Measurements from ENCODE around the gene PIGL. TPM values are rescaled to one million over a fixed set of nuclear protein-coding genes. Genes with fewer than 3 reads are reported as not detected.

Gene PIGL
- total RNA-seq, 3 donors from 2014 or later: 54.6 to 76.2 (median 68.8) TPM

DNA sequence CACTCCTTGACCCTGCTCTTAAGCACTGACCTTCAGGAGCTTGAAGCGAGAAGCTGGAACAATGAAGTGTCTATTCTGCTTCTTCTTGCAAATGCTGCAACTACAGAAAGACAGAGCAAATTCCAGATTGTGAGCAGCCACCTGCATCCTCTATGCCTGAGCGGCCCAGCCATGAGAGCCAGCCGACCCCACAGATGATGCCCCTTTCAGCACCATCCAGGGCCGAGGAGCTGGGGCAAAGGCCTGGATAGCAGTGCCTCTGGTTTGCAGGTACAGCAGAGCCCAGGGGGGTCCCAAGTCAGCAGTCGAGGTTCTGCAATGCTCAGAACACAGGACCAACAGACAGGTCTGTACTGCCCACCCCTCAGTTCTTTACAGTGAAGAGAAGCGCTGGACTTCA lies 131.6 kb downstream of the PIGL start:
- Histone ChIP-seq H3K9me3 (no peaks in the 10 kb centered on the region), H3K27me3 (no peaks in the 10 kb centered on the region), H3K36me3 (no peaks in the 10 kb centered on the region), H3K4me1 (no peaks in the 10 kb centered on the region), H3K27ac (no peak overlapping the region), H3K4me3 (no peak overlapping the region)
- intact Hi-C loops (cut with DNase I; ENCODE audit: low total_unique reads): no loop called here
- no peak for DNase-seq (ENCODE audit: low spot score in 2 of 2)
- TF ChIP-seq, protein P1, sequence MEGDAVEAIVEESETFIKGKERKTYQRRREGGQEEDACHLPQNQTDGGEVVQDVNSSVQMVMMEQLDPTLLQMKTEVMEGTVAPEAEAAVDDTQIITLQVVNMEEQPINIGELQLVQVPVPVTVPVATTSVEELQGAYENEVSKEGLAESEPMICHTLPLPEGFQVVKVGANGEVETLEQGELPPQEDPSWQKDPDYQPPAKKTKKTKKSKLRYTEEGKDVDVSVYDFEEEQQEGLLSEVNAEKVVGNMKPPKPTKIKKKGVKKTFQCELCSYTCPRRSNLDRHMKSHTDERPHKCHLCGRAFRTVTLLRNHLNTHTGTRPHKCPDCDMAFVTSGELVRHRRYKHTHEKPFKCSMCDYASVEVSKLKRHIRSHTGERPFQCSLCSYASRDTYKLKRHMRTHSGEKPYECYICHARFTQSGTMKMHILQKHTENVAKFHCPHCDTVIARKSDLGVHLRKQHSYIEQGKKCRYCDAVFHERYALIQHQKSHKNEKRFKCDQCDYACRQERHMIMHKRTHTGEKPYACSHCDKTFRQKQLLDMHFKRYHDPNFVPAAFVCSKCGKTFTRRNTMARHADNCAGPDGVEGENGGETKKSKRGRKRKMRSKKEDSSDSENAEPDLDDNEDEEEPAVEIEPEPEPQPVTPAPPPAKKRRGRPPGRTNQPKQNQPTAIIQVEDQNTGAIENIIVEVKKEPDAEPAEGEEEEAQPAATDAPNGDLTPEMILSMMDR (IDR thresholded peaks at IDR 0.05): no peak
- TF ChIP-seq POLR2A (IDR thresholded peaks at IDR 0.05) (no peak), POLR2AphosphoS5 (IDR thresholded peaks at IDR 0.05) (no peak)

- TF ChIP-seq POLR2AphosphoS5 (IDR thresholded peaks at IDR 0.05) (no peak), POLR2A (IDR thresholded peaks at IDR 0.05) (no peak)
- TF ChIP-seq, protein P1 (IDR thresholded peaks at IDR 0.05): no peak
- H3K4me1 ChIP-seq: no peaks in the 10 kb centered on the region
- H3K4me3 ChIP-seq: no peak overlapping the region
- intact Hi-C loops (cut with DNase I; ENCODE audit: low total_unique reads): no loop called here
- no peak for DNase-seq (ENCODE audit: low spot score in 2 of 2)
- no peaks in the 10 kb centered on the region for H3K27me3 ChIP-seq
- no peak overlapping the region for H3K27ac ChIP-seq
- no peaks in the 10 kb centered on the region for H3K9me3 ChIP-seq
- H3K36me3 ChIP-seq: no peaks in the 10 kb centered on the region
Measured at GRCh38 chr17:16349431-16349830, 132.4 kb downstream of the PIGL start.

- intact Hi-C loops (cut with DNase I; ENCODE audit: low total_unique reads): no loop called here
- no peaks in the 10 kb centered on the region for H3K36me3 ChIP-seq
- TF ChIP-seq, protein P1 (IDR thresholded peaks at IDR 0.05): no peak
- TF ChIP-seq POLR2AphosphoS5 (IDR thresholded peaks at IDR 0.05) (no peak), POLR2A (IDR thresholded peaks at IDR 0.05) (no peak)
- H3K4me1 ChIP-seq: no peaks in the 10 kb centered on the region
- no peaks in the 10 kb centered on the region for H3K27me3 ChIP-seq
- no peaks in the 10 kb centered on the region for H3K9me3 ChIP-seq
- H3K4me3 ChIP-seq: peak overlapping the region; percentile 54 to 91 (median 73)
- DNase-seq (ENCODE audit: low spot score in 2 of 2): no peak
- H3K27ac ChIP-seq: no peak overlapping the region
Measured at GRCh38 chr17:16351831-16352230, 134.8 kb downstream of the PIGL start.

GRCh38 chr17:16352303-16352666 lies 135.3 kb downstream of the PIGL start:
- DNase-seq (ENCODE audit: low spot score in 2 of 2): no peak
- Histone ChIP-seq H3K9me3 (no peaks in the 10 kb centered on the region), H3K4me3 (peak overlapping the region; percentile 54 to 91 (median 73)), H3K27me3 (no peaks in the 10 kb centered on the region), H3K27ac (no peak overlapping the region), H3K4me1 (no peaks in the 10 kb centered on the region), H3K36me3 (no peaks in the 10 kb centered on the region)
- intact Hi-C loops (cut with DNase I; ENCODE audit: low total_unique reads): no loop called here
- TF ChIP-seq POLR2A (IDR thresholded peaks at IDR 0.05): no peak
- no peak for TF ChIP-seq POLR2AphosphoS5 (IDR thresholded peaks at IDR 0.05)
- TF ChIP-seq, protein P1 (IDR thresholded peaks at IDR 0.05): no peak

GRCh38 chr17:16352667-16353316 lies 135.8 kb downstream of the PIGL start:
- Histone ChIP-seq H3K4me1 (no peaks in the 10 kb centered on the region), H3K27me3 (no peaks in the 10 kb centered on the region), H3K27ac (peak overlapping the region in 1 of 2 donors; percentile 58), H3K36me3 (no peaks in the 10 kb centered on the region), H3K9me3 (no peaks in the 10 kb centered on the region), H3K4me3 (peak overlapping the region; percentile 54 to 91 (median 73))
- no peak for TF ChIP-seq POLR2A (IDR thresholded peaks at IDR 0.05)
- TF ChIP-seq POLR2AphosphoS5 (IDR thresholded peaks at IDR 0.05): no peak
- TF ChIP-seq, protein P1 (IDR thresholded peaks at IDR 0.05): no peak
- DNase-seq (ENCODE audit: low spot score in 2 of 2): no peak
- intact Hi-C loops (cut with DNase I; ENCODE audit: low total_unique reads): no loop called here

All from breast epithelium (tissue), 4 donors.